HG03108 (cell line): ENCODE results near the gene TAF6.

ENCODE experiments used
- ATAC-seq: cut with Tn5 transposase; IDR thresholded peaks from one replicate; pipeline ENCODE4 v1.9.1; 2021; ENCODE audit warnings: moderate library complexity; ENCODE audit not compliant: unreplicated experiment

The TAF6 gene

DNA sequence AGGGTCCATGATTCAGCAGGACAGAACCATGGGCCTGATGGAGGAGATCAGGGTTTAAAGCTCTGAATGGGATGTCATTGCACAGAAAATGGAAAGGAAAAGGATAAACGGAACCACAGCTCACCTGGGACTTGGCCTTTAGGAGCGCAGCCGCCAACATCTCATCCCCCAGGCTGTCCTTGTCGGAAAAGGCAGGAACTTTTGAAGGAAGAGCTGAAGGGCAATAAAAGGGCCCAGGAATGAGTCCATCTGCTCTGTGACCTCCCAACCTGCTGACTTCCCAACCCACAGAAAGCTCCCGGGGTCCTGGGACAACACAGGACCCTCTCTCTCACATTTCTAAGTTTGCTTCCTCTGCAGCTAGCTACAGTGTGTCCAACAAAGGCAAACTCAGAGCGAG, 43.7 kb downstream of the TAF6 start:
- no peak for ATAC-seq

- no peak for ATAC-seq
Measured at GRCh38 chr7:100074841-100075240, 44.3 kb downstream of the TAF6 start.

DNA sequence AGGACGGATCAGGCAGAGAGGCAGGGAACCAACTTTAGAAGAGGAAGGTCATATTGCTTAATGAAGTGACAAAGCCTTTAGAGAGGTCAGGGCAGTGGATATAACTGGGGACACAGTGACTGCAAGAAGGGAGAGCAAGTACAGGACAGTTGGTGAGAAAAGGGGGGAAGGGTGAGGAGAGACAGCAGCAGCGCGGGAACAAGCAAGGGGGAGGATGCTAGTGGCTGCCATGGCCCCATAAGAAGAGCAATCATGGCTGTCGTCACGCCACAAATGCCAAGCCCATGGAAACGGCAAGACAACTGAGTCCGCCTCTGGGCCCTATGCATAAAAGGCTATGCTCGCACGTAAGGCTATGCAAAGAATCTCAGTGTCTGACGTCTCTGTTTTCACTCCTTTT, 46.7 kb downstream of the TAF6 start:
- ATAC-seq, result no peak

- ATAC-seq, result no peak
Measured at GRCh38 chr7:100071018-100071723, 48.0 kb downstream of the TAF6 start.

DNA sequence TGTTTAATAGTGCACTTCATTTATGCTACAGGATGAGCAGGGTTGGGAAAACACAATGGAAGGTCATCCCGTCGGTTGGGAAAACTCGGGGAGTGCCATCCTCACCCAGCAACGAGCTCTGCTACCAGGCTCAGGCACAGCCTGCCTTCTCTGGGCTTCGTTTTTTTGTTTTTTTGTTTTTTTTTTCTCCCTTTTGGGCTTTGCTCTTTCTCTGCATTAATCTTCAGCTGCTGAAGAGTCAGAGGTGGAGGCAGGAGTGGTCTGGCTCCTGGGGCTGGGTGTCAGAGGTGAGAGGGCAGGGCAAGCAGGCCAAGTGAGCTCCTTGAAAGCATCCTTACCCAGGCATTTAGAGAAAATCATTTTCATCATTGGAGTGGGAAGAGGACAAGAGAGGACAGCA, 49.2 kb downstream of the TAF6 start:
- no peak for ATAC-seq

DNA sequence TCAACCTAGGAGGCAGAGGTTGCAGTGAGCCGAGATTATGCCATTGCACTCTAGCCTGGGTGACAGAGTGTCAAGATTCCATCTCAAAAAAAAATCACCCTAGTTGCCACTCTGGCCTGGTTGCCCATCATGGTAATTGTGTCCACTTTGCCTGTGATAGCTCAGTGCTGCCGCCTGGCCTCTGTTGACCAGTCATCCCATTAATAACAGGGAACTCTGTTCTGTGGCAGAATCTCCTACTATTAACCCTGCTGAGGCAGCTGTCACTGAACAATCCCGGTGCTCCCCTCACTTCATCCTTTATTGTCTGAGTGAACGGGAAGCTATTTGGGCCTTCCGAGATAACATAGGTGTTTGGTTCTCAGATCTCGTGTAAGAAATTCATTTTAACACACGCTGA, 52.2 kb downstream of the TAF6 start:
- ATAC-seq, result no peak

DNA sequence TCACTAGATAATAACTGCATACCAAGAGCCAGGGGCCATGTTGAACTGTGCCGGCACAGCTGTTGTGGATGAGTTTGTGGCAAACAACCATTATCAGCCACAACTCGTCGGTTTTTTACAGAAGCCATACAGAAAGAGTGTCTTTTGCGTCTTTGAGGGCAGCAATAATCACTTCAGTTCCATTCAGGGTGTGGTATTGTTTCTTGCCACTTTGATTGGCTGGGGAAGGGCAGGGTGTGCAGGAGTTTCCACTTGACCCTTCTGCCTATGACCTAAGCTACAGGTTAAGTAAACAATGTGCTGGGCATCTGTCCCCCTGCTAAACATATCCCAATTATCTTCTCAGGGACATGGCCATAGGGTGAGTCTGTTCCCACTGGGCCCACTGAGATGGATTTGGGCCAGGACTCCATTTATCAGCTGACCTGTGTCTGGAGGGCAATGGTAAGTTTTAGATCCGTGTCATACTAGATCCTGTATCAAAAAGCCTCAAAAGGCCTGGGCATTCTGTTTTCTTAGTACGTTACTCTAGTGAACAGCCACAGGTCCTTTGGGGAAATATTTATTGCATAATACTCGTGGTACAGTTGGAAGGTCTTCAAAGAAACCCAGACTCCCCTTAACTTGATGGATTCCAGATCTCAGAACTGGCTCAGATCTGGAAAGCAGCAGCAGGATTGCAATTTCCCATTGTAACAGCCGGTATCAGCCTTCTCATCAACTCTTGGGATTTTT, 53.5 kb downstream of the TAF6 start:
- ATAC-seq, result no peak

DNA sequence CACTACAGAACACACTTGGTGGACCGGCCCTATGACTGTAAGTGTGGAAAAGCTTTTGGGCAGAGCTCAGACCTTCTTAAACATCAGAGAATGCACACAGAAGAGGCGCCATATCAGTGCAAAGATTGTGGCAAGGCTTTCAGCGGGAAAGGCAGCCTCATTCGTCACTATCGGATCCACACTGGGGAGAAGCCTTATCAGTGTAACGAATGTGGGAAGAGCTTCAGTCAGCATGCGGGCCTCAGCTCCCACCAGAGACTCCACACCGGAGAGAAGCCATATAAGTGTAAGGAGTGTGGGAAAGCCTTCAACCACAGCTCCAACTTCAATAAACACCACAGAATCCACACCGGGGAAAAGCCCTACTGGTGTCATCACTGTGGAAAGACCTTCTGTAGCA, 55.0 kb downstream of the TAF6 start:
- ATAC-seq, result no peak

DNA sequence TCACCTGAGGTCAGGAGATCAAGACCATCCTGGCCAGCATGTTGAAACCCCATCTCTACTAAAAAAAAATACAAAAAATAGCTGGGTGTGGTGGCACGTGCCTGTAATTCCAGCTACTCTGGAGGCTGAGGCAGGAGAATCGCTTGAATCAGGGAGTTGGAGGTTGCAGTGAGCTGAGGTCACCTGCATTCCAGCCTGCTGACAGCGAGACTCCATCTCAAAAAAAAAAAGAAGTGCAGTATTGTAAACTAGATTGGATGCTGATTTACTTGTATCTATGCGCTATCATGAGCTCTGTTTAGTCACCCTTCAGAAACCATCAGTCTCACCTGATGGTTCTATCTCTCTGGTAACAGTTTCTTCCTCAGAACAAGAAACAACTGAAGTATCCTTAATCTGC, 55.8 kb downstream of the TAF6 start:
- no peak for ATAC-seq

GRCh38 chr7:100061518-100062193, 57.5 kb downstream of the TAF6 start:
- no peak for ATAC-seq

DNA sequence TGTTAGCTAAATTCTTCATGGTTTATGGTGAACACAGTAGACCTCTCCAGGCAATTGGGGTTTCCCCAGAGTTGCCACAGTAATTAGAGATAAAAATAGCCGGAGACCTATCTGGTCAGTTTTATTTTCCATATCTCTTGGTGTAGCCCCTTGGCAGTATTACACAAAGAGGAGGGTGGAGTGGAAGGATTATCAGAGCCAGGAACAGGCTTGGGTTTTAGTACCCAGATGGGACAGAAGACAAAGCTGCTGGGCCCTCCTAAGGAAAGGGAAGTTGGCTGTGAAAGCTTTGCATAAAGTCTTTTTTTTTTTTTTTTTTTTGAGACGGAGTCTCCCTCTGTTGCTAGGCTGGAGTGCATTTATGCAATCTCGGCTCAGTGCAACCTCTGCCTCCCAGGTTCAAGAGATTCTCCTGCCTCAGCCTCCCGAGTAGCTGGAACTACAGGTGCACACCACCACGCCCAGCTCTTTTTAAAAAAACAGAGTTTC, 59.9 kb downstream of the TAF6 start:
- no peak for ATAC-seq
